SW 1271 (cell line): ENCODE data around the gene GLT1D1.

Experiments used
- DNase-seq, 2 experiments: peaks; one replicate each; lab custom pipeline; 2025; lab: John Stamatoyannopoulos, UW

GLT1D1 gene

DNA sequence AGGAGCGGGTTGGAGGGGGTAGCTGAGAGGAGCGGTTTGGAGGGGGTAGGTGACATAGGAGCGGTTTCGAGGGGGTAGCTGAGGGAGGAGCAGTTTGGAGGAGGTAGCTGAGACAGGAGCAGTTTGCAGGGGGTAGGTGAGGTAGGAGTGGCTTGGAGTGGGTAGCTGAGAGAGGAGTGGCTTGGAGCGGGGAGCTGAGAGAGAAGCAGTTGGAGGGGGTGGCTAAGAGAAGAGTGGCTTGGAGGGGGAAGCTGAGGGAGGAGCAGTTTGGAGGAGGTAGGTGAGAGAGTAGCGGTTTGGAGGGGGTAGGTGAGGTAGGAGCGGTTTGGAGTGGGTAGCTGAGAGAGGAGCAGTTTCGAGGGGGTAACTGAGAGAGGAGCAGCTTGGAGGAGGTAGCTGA, 152.1 kb downstream of the GLT1D1 start:
- no peak for DNase-seq

DNA sequence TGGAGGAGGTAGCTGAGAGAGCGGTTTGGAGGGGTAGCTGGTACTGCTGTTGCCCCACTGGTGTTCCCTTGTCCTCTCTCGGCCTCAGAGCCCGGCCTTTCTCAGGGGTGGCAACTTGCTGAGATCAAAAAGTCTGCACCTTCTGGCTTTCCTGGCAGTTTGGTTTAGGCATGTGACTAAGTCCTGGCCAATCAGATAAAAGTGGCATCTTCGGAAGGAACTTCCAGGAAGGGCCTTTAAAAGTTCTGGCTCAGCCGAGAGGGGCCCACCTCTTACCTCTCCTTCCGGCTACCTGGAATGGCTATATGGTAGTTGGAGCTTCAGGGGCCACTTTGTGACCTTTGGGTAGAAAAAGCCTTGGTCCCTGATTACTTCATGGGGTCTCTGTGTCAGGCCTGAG, 152.6 kb downstream of the GLT1D1 start:
- no peak for DNase-seq

GRCh38 chr12:129009833-129010622, 156.8 kb downstream of the GLT1D1 start:
- DNase-seq = no peak

- DNase-seq = no peak
These were observed 162.9 kb downstream of the GLT1D1 start for GRCh38 chr12:129016159-129016558.

- DNase-seq = no peak
These were observed 171.8 kb downstream of the GLT1D1 start for GRCh38 chr12:129025055-129025454.

GRCh38 chr12:129028844-129029243, 175.6 kb downstream of the GLT1D1 start:
- DNase-seq = no peak
